Measurements from ENCODE around the gene GLA. TPM values are rescaled to one million over a fixed set of nuclear protein-coding genes. Genes with fewer than 3 reads are reported as not detected.

Gene GLA
- total and polyA plus RNA-seq, 2 of the 4 experiments (the other 2 are of a cell fraction): 27.9 to 38.7 TPM

DNA sequence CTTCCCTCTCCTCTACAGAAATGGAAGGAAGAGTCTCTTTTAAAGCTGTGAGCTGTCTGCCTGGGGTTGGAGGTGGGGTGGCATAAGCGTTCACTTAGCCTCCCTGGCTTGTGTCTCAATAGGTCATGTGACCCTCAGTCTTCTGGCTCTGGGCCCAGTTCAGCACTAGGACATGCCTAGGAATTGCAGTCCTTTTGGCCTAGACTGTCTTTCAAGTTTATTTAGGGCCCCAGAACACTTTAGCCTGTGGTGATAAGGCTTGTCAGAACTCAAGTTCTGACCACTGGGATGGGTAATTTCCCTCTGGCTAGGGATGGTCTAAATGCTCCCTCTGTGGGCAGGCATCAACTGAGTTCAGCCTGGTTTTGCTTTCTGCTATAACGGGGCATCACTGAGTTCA lies 43.2 kb upstream of the GLA start:
- in situ Hi-C loops (cut with MboI; ENCODE audit: low sequenced_read_pairs): no loop called here
- DNase-seq (peak; percentile 30), ATAC-seq (ENCODE audit: low read depth) (peak; percentile 46)
- Histone ChIP-seq H2AK9ac (replicated peaks; ENCODE audit: low read depth, low read length, poor library complexity) (no peak overlapping the region), H2BK5ac (ENCODE audit: low read depth, low read length, poor library complexity, severe bottlenecking) (no peak overlapping the region), H3K9me1 (ENCODE audit: insufficient read depth, low read length) (no peaks in the 10 kb centered on the region; the same call in 1 of the 2 replicates), H4K91ac (ENCODE audit: insufficient read depth, low read depth, low read length) (no peak overlapping the region), H3K9ac (ENCODE audit: low read depth, low read length) (no peak overlapping the region), H3K27me3 (ENCODE audit: control insufficient read depth, insufficient read depth, low read length) (no peaks in the 10 kb centered on the region), H2BK15ac (ENCODE audit: low read depth, low read length) (no peak overlapping the region), H2BK120ac (ENCODE audit: low read depth, low read length) (no peak overlapping the region), H3K9me3 (ENCODE audit: control insufficient read depth, insufficient read depth, low read length) (no peaks in the 10 kb centered on the region), H3K4ac (ENCODE audit: low read depth, low read length) (no peak overlapping the region), H3K14ac (replicated peaks; ENCODE audit: low read depth, low read length) (no peak overlapping the region), H3K18ac (ENCODE audit: low read depth, low read length) (no peak overlapping the region), H4K20me1 (ENCODE audit: insufficient read depth, low read length) (no peaks in the 10 kb centered on the region), H3K56ac (ENCODE audit: extremely low read depth, insufficient read depth, low read length) (no peak overlapping the region), H3K23ac (ENCODE audit: low read depth, low read length) (no peak overlapping the region), H3K27ac (ENCODE audit: insufficient read depth, low read length) (no peak overlapping the region), H3K4me1 (ENCODE audit: control insufficient read depth, insufficient read depth, low read length) (no peaks in the 10 kb centered on the region), H3K36me3 (ENCODE audit: control insufficient read depth, insufficient read depth, low read length) (no peaks in the 10 kb centered on the region), H4K5ac (ENCODE audit: low read depth, low read length) (no peak overlapping the region), H2BK20ac (ENCODE audit: low read depth, low read length) (no peak overlapping the region), H3K79me1 (ENCODE audit: low read depth in 1 of 2, low read length in 2 of 2) (no peaks in the 10 kb centered on the region), H2AFZ (replicated peaks; ENCODE audit: low read length, poor library complexity) (no peak overlapping the region), H3K4me2 (ENCODE audit: low read depth, low read length) (no peak overlapping the region), H2AK5ac (ENCODE audit: low read depth, low read length) (no peak overlapping the region), H3K4me3 (ENCODE audit: insufficient read depth, low read depth, low read length) (no peak overlapping the region), H4K8ac (ENCODE audit: low read depth in 2 of 2, low read length in 2 of 2) (no peak overlapping the region)
- intact Hi-C loops (cut with micrococcal nuclease): no loop called here
- BruUV-seq (replicated peaks): no TSS peak
- no CpG with 5 or more reads among the region's 2 CpGs for WGBS, 2 experiments (ENCODE audit: extremely low coverage in 2 of 2, insufficient read length in 1 of 2)
- ChIA-PET POLR2A (ENCODE audit: unreplicated experiment) (no interaction called here), CTCF (no interaction called here)
- no peak for TF ChIP-seq CEBPB (IDR thresholded peaks at IDR 0.05; ENCODE audit: low read depth, low read length)
- TF ChIP-seq, protein P1, sequence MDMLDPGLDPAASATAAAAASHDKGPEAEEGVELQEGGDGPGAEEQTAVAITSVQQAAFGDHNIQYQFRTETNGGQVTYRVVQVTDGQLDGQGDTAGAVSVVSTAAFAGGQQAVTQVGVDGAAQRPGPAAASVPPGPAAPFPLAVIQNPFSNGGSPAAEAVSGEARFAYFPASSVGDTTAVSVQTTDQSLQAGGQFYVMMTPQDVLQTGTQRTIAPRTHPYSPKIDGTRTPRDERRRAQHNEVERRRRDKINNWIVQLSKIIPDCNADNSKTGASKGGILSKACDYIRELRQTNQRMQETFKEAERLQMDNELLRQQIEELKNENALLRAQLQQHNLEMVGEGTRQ (IDR thresholded peaks at IDR 0.05; ENCODE audit: low read depth, low read length): peak; percentile 55
- dilution Hi-C loops (cut with HindIII; ENCODE audit: low sequenced_read_pairs, unreplicated experiment): no loop called here
